Neural progenitor cell (in vitro differentiated cells): Measurements from ENCODE around the gene SLCO1B3. TPM values are rescaled to one million over a fixed set of nuclear protein-coding genes. Genes with fewer than 3 reads are reported as not detected.

Experiments used
- DNase-seq: peaks from one replicate; pipeline ENCODE4 v3.0.0-alpha.2; 2016; ENCODE audit warnings: low spot score
- H2AFZ ChIP-seq: fragments of 200-600 bp; sonication (generic); replicated peaks from 2 replicates; pipeline ENCODE4 v1.6.1; 2016; ENCODE audit warnings: antibody characterized with exemption
- H3F3A ChIP-seq: fragments of 200-600 bp; sonication (generic); 2 replicates; pipeline ENCODE4 v1.6.1; 2016; ENCODE audit warnings: antibody characterized with exemption, low read depth
- H3K27ac ChIP-seq: fragments of 200-600 bp; sonication (generic); 2 replicates; pipeline ENCODE4 v1.5.1; 2016; ENCODE audit warnings: mild to moderate bottlenecking
- H3K27me3 ChIP-seq: fragments of 200-600 bp; sonication (generic); 2 replicates; pipeline ENCODE4 v1.6.1; 2016; ENCODE audit warnings: mild to moderate bottlenecking, moderate library complexity
- H3K36me3 ChIP-seq: fragments of 200-600 bp; sonication (generic); 2 replicates; pipeline ENCODE4 v1.5.1; 2016
- H3K4me1 ChIP-seq: fragments of 200-600 bp; sonication (generic); 2 replicates; pipeline ENCODE4 v1.6.1; 2016; ENCODE audit warnings: mixed run types
- H3K4me2 ChIP-seq: fragments of 200-600 bp; sonication (generic); 2 replicates; pipeline ENCODE4 v1.6.1; 2016
- H3K4me3 ChIP-seq: fragments of 200-600 bp; sonication (generic); 2 replicates; pipeline ENCODE4 v1.5.1; 2016
- H3K79me2 ChIP-seq: fragments of 200-600 bp; sonication (generic); 2 replicates; pipeline ENCODE4 v1.6.1; 2016; ENCODE audit warnings: low read depth
- H3K9ac ChIP-seq: fragments of 200-600 bp; sonication (generic); 2 replicates; pipeline ENCODE4 v1.6.1; 2016
- H3K9me3 ChIP-seq: fragments of 200-600 bp; sonication (generic); 2 replicates; pipeline ENCODE4 v1.5.1; 2016; ENCODE audit warnings: low read depth
- H4K20me1 ChIP-seq: fragments of 200-600 bp; sonication (generic); 2 replicates; pipeline ENCODE4 v1.6.1; 2016; ENCODE audit warnings: low read depth
- H3K27ac Mint-ChIP-seq: 3 replicates; pipeline ENCODE4 v1.8.0; 2021; ENCODE audit warnings: mixed read lengths
- H3K27me3 Mint-ChIP-seq: 2 replicates; pipeline ENCODE4 v1.8.0; 2022; ENCODE audit warnings: low read depth, mild to moderate bottlenecking, inconsistent platforms, moderate library complexity, mixed read lengths; ENCODE audit not compliant: insufficient read depth
- H3K36me3 Mint-ChIP-seq: 3 replicates; pipeline ENCODE4 v1.8.0; 2021; ENCODE audit warnings: mixed read lengths
- H3K4me1 Mint-ChIP-seq: 3 replicates; pipeline ENCODE4 v1.8.0; 2021; ENCODE audit warnings: mixed read lengths
- H3K4me3 Mint-ChIP-seq: 3 replicates; pipeline ENCODE4 v1.8.0; 2021; ENCODE audit warnings: mild to moderate bottlenecking, moderate library complexity, mixed read lengths
- H3K9me3 Mint-ChIP-seq: 3 replicates; pipeline ENCODE4 v1.8.0; 2020; ENCODE audit warnings: mixed read lengths
- EZH2 ChIP-seq: fragments of 200-600 bp; sonication (generic); IDR thresholded peaks from 2 replicates; pipeline ENCODE4 v1.6.1; 2017; ENCODE audit warnings: antibody characterized with exemption, mild to moderate bottlenecking, moderate library complexity
- EZH2phosphoT487 ChIP-seq: fragments of 200-600 bp; sonication (generic); IDR thresholded peaks from 2 replicates; pipeline ENCODE4 v1.6.1; 2017; ENCODE audit warnings: antibody characterized with exemption
- total RNA-seq: library from RNA; depleted of rRNA; stranded (reverse); fragments of >200 nt; gene quantifications from 2 replicates; pipeline ENCODE4 v1.2.3, GENCODE V29; 2015; ENCODE audit warnings: low replicate concordance
- TF ChIP-seq, protein P1 (sequence below): fragments of 200-600 bp; sonication (generic); IDR thresholded peaks from 2 replicates; pipeline ENCODE4 v1.5.1; 2017; ENCODE audit warnings: antibody characterized with exemption, mild to moderate bottlenecking

Gene SLCO1B3
- total RNA-seq, 1 donor from 2014 or later: not detected

DNA sequence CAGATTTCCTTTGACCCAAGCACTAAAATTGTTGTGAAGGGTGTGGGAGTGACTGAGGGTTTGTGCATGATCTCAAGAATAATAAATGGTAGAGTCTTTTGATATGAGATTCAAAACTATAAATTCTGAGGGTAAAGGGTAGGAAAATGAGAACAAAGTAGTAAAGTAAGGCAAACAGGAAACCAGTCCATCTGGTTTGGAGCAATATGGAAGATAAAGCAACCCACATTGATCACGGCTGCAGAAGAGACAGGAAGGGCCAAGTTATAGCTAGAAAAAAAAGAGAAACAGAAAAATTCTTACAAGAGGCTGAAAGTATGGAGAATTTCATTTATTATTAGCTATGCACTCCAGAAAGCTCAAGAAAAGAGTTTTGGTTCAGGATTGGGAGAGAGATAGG lies 4.6 kb upstream of the SLCO1B3 start:
- H3F3A ChIP-seq: no peaks in the 10 kb centered on the region
- no peaks in the 10 kb centered on the region for H3K4me1 Mint-ChIP-seq
- no peak for TF ChIP-seq EZH2
- TF ChIP-seq, protein P1, sequence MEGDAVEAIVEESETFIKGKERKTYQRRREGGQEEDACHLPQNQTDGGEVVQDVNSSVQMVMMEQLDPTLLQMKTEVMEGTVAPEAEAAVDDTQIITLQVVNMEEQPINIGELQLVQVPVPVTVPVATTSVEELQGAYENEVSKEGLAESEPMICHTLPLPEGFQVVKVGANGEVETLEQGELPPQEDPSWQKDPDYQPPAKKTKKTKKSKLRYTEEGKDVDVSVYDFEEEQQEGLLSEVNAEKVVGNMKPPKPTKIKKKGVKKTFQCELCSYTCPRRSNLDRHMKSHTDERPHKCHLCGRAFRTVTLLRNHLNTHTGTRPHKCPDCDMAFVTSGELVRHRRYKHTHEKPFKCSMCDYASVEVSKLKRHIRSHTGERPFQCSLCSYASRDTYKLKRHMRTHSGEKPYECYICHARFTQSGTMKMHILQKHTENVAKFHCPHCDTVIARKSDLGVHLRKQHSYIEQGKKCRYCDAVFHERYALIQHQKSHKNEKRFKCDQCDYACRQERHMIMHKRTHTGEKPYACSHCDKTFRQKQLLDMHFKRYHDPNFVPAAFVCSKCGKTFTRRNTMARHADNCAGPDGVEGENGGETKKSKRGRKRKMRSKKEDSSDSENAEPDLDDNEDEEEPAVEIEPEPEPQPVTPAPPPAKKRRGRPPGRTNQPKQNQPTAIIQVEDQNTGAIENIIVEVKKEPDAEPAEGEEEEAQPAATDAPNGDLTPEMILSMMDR: no peak
- no peak for TF ChIP-seq EZH2phosphoT487
- H3K36me3 ChIP-seq: no peaks in the 10 kb centered on the region
- H3K9ac ChIP-seq: no peak overlapping the region
- H3K27ac Mint-ChIP-seq: no peak overlapping the region
- H2AFZ ChIP-seq: no peak overlapping the region
- H3K4me2 ChIP-seq: no peak overlapping the region
- H3K4me3 ChIP-seq: no peak overlapping the region
- H4K20me1 ChIP-seq: no peaks in the 10 kb centered on the region
- H3K4me1 ChIP-seq: no peaks in the 10 kb centered on the region
- H3K27ac ChIP-seq: no peak overlapping the region
- H3K4me3 Mint-ChIP-seq: no peak overlapping the region
- no peaks in the 10 kb centered on the region for H3K79me2 ChIP-seq
- no peaks in the 10 kb centered on the region for H3K9me3 Mint-ChIP-seq
- no peaks in the 10 kb centered on the region for H3K9me3 ChIP-seq
- no peaks in the 10 kb centered on the region for H3K27me3 ChIP-seq
- no peak for DNase-seq
- H3K27me3 Mint-ChIP-seq: no peaks in the 10 kb centered on the region
- H3K36me3 Mint-ChIP-seq: no peaks in the 10 kb centered on the region

DNA sequence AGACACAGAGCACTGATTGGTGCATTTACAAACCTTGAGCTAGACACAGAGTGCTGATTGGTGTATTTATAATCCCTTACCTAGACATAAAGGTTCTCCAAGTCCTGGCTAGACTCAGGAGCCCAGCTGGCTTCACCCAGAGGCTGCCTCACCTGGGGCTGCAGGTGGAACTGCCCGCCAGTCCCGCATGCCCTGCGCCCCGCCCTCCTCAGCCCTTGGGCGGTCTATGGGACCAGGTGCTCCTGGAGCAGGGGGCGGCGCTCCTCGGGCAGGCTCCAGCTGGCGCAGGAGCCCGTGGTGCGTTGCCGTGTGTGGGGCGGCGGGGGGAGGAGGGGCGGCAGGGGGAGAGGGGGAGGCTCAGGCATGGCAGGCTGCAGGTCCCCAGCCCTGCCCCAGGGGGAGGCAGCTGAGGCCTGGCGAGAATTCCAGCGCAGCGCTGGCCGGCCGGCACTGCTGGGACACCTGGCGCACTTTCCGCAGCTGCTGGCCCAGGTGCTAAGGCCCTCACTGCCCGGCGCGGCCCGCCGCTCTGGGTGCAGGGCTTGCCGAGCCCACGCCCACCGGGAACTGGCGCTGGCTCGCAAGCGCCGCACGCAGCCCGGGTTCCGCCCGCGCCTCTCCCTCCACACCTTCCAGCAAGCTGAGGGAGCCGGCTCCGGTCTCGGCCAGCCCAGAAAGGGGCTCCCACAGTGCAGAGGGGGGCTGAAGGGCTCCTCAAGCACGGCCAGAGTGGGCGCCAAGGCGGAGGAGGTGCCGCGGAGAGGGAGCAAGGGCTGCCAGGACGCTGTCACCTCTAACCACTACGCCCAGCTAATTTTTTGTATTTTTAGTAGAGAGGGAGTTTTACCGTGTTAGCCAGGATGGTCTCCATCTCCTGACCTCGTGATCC lies 3.1 kb upstream of the SLCO1B3 start:
- no peak overlapping the region for H3K4me3 Mint-ChIP-seq
- no peaks in the 10 kb centered on the region for H4K20me1 ChIP-seq
- DNase-seq: no peak
- no peaks in the 10 kb centered on the region for H3K79me2 ChIP-seq
- no peak overlapping the region for H3K27ac ChIP-seq
- no peak overlapping the region for H3K4me3 ChIP-seq
- no peaks in the 10 kb centered on the region for H3K4me1 Mint-ChIP-seq
- TF ChIP-seq, protein P1: no peak
- TF ChIP-seq EZH2 (no peak), EZH2phosphoT487 (no peak)
- H3K9ac ChIP-seq: no peak overlapping the region
- no peak overlapping the region for H3K4me2 ChIP-seq
- H3K4me1 ChIP-seq: no peaks in the 10 kb centered on the region
- H3F3A ChIP-seq: no peaks in the 10 kb centered on the region
- H2AFZ ChIP-seq: no peak overlapping the region
- no peaks in the 10 kb centered on the region for H3K36me3 Mint-ChIP-seq
- H3K27me3 ChIP-seq: no peaks in the 10 kb centered on the region
- H3K9me3 Mint-ChIP-seq: no peaks in the 10 kb centered on the region
- no peaks in the 10 kb centered on the region for H3K27me3 Mint-ChIP-seq
- no peaks in the 10 kb centered on the region for H3K9me3 ChIP-seq
- H3K36me3 ChIP-seq: no peaks in the 10 kb centered on the region
- H3K27ac Mint-ChIP-seq: no peak overlapping the region

DNA sequence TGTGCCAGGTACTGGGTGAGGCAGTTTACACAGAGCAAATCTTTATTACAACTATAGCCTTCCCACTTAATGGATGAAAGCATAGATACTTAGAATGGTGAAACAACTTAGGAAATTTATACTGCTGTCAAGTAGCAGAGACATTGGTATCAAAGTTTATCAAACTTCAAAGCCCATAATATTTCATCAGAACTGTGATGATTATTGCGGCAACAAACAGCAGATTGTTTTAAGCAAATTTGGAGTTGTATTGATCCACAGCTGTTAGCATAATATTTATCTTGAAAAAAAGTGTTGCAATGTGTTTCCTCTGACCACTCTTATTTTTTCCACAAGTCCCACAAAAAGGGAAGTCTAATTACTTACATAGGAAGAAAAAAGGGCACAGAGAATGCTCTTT lies 2.0 kb upstream of the SLCO1B3 start:
- H3K4me3 ChIP-seq: no peak overlapping the region
- H3K27me3 ChIP-seq: no peaks in the 10 kb centered on the region
- no peak overlapping the region for H3K27ac ChIP-seq
- no peak overlapping the region for H3K4me3 Mint-ChIP-seq
- no peaks in the 10 kb centered on the region for H3K9me3 Mint-ChIP-seq
- no peaks in the 10 kb centered on the region for H3K9me3 ChIP-seq
- H3K9ac ChIP-seq: no peak overlapping the region
- no peak overlapping the region for H3K4me2 ChIP-seq
- H3K27ac Mint-ChIP-seq: no peak overlapping the region
- DNase-seq: no peak
- no peaks in the 10 kb centered on the region for H3K36me3 ChIP-seq
- no peaks in the 10 kb centered on the region for H3K79me2 ChIP-seq
- H2AFZ ChIP-seq: no peak overlapping the region
- H3F3A ChIP-seq: no peaks in the 10 kb centered on the region
- H3K27me3 Mint-ChIP-seq: no peaks in the 10 kb centered on the region
- no peaks in the 10 kb centered on the region for H3K36me3 Mint-ChIP-seq
- TF ChIP-seq, protein P1: no peak
- TF ChIP-seq EZH2phosphoT487: no peak
- TF ChIP-seq EZH2: no peak
- no peaks in the 10 kb centered on the region for H4K20me1 ChIP-seq
- no peaks in the 10 kb centered on the region for H3K4me1 ChIP-seq
- no peaks in the 10 kb centered on the region for H3K4me1 Mint-ChIP-seq
